HCT116 (cell line): ENCODE measurements around the gene DOK7. TPM values are rescaled to one million over a fixed set of nuclear protein-coding genes. Genes with fewer than 3 reads are reported as not detected.

Experiments used
- total RNA-seq: library from RNA; stranded (reverse); gene quantifications from one replicate; pipeline ENCODE4 v1.2.1, GENCODE V29; 2021; ENCODE audit not compliant: unreplicated experiment

The DOK7 gene
- total RNA-seq, 1 experiment from 2014 or later = 2.4 TPM

Other genes with a start within 250 kb of the DOK7 start
- gene MSANTD1, start 214.1 kb upstream of the DOK7 start, total RNA-seq = 0.71 TPM
- 22.2 TPM for gene RGS12, start 170.3 kb upstream of the DOK7 start, total RNA-seq
- 1.1 TPM for gene HGFAC, start 21.3 kb upstream of the DOK7 start, total RNA-seq
- 109 TPM for gene LRPAP1, start 69.1 kb downstream of the DOK7 start, total RNA-seq